Dermis microvascular lymphatic vessel endothelial cell (primary cell): Measurements from ENCODE around the gene UCP1. TPM values are rescaled to one million over a fixed set of nuclear protein-coding genes. Genes with fewer than 3 reads are reported as not detected.

Source experiments
- DNase-seq, 2 donors: peaks; one replicate each; pipeline versions ENCODE4 v3.0.0 to v3.0.0-alpha.2; 2010; ENCODE audit warnings: low read depth in 2 of 2
- total RNA-seq: library from RNA; depleted of rRNA; stranded (reverse); fragments of >200 nt; gene quantifications from 2 replicates; pipeline ENCODE4 v1.2.1, GENCODE V29; 2014

UCP1 gene, protein sequence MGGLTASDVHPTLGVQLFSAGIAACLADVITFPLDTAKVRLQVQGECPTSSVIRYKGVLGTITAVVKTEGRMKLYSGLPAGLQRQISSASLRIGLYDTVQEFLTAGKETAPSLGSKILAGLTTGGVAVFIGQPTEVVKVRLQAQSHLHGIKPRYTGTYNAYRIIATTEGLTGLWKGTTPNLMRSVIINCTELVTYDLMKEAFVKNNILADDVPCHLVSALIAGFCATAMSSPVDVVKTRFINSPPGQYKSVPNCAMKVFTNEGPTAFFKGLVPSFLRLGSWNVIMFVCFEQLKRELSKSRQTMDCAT
- total RNA-seq, result not detected in 2 replicates

DNA sequence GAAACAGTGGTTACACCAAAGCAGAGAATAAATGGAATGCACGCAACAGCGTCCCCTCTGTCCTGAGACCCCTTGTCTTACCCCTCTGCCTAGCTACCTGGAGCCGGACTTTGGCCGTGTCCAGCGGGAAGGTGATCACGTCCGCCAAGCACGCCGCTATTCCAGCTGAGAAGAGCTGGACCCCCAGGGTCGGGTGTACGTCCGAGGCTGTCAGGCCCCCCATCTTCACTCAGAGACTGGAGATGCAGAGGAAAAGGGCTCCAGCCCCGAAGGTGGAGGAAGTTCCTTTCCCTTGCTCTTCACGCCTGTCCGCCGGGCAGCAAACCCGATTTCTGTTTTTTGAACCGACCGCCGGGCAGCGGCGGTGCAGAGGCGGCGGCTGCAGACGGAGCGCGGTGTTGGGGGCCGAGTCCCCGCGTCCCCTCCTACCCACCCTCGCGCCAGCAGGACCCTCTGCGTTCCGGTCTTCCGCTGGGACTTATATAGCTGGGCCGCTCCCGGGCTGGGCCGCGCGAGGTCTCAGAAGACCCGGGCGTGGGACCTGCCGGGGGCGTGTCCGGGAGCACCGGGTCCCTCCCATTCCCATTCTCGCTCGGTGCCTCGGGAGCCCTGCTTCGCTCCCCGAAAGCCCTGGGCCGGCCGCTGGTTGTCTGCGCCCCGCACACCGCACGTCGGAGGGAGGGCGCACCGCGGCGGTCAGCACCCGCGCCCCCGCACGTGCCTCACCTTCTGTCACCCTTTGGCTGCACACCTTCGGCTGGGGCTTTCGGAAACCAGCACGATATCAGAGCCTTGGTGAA is at the start of gene UCP1:
Gene UCP1 (minus strand): TSS at position 455 of the 800 bp plus-strand sequence. CDS start 232 bp downstream, at position 223.
- peak in 1 of 2 donors; percentile 0 for DNase-seq

DNA sequence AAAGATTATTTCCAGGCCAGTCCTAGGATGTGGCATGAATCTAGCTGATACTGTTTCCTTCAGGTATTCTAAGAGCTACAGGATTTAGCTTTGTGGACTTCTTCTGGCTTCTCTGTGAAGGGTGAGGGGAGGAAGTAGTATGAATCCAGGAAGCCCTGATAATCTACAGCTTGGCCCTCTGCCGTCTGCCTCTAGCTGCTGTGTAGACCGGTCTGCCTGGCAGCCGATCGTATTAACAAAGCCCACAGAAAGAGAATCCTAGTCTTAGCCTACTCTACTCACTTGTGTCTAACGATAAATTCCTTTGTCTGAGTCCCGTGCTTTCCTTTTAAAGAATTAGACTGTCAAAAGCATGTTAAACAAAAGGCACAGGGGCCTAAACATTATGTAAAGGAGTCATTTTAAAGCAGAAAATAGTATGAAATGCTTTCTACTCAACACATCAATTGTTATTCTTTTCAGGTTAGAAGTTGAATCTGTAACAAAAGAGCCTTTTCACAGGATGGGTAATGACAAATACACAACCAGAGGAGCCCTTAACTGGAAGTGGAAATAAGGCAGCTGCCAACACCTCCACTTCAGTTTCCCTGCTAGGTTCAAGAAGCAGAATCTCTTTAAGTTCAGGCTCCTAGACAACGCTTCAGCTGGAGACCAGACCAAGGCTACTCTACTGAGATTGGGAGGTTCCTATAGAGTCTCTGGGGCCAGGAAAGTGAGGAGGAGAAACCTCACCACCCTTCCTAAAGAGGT is 48.9 kb upstream of the UCP1 start:
- DNase-seq, result no peak

DNA sequence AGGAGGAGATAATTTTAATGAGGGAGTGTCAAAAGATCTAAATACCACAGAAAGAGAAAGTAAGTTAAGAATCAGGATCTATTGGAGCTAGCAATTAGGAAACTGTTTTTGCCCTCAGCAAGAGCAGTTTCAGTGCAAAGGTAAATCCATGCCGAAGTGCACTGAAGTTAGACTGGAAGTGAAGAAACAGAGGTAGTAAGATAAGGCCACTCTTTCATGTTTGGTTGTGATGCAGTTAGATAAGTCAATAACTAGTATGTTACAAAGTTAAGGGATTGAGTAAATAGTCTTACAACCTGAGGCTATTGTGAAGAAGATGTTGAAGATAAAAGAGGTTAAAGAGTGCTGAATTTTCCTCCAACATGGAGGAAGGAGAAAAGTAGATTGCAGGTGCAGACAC is 46.7 kb upstream of the UCP1 start:
- no peak for DNase-seq

DNA sequence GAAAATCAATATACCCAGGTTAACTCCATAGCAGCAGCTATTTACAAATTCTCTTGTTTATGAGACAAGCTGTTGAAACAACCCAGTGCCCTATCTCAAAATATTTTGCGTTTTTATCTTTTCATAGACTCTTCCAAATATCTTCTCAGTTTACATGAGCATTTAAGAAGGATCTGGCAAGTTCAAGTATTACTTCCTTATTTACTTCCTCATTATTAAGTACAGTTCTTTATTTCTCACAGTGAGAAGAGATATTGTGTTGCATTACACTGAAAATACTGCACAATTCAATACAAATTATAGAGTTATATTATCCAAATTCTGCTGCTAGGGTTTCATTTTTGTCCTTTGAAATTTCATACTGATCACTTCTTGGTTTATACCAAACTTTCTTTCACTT is 43.6 kb upstream of the UCP1 start:
- DNase-seq, result no peak

DNA sequence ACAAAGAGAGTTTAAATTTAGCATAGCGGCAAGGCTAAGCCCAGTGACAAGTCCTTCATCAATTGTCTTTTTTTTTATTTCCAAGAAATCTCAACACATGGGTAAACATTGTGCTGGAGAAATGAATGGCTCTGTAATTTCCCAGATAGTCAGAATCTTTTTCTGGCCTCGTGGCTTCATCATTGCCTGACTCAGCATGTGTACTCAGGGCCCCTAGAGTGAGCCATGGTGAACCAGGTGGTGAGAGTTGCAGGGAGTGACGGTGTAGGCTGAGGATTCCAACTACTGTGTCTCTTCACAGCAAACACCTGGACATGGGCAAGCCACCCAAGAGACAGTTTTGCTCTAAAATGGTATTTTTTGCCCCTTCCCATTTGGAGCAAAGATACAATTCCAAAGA is 43.1 kb upstream of the UCP1 start:
- DNase-seq, result no peak

DNA sequence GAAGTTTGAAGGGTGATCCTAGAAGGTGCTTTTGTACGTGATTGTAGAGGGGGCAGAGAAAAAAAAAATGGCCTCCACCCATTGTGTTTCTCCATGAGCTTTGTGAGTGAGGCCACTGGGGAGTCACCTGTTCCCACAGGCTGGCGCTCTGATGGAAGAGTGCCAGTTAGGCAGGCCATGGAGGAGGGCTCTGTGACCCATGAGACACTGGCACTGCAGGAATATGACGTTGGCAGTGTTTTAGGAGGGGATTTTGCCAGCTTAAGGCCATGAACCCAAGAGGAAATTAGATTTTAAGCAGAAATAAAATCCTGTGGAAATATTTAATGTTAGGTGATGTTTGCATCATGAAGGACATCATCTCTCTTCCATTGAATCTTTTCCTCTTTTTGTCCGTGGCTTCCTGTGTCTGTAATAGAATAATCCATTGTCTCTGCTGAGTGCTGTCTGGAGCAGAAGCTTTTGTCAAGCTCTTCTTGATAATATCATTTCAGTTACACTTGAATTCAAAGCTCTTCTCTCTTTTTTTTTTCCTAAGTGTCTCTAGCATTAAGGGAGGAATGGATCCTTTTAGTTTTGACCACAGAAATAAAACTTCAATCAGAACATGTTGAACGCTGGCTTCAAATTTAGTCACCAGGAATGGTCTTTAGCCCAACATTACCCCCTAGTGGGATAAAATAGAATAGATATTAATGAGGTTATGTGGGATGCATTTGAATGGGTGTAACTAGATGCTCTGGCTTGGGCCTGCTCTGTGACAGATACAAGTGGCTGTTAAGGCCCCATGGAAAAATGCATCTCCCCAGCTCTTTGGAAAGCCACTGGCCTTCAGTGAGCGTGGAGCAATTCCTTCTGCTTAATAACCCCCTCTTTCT is 41.0 kb upstream of the UCP1 start:
- DNase-seq, result peak; percentile 74 to 91

DNA sequence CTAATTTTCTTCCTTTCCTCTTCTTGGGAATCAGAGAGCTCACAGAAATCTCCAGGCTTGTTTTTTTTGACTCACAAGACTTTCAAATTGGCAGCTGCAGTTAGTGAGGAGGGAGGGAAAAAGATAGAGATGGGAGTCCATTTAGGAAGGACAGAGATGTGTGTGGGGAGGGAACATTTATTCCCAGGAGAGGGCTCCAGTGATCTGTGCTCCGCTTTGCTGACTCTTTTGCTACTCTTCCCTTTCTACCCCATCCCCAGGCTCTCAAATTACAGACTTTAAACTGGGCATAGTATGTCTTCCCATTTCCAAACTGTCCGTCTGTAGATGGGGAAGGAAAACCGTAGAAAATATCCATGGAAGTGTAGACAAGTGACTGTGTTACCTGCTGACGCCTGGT is 39.1 kb upstream of the UCP1 start:
- no peak for DNase-seq

DNA sequence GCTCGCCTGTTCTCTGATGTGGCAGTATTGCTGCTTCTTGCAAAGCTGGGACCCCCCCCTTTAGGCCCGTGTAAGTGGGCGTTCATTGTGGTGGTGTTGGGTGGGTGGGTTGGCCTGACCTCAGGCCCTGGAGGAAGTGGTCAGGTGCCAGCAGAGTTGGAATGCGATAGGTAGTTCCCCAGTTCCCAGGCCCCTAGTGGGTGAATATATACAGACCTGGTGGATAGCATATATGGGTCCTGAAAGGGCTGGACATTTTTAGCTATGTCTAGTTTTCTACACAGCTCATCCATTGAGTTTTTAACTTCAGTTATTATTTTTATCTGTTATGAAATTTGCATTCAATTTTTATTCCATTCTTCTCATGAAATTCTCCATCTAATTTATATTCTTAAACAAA is 35.8 kb upstream of the UCP1 start:
- DNase-seq, result no peak

DNA sequence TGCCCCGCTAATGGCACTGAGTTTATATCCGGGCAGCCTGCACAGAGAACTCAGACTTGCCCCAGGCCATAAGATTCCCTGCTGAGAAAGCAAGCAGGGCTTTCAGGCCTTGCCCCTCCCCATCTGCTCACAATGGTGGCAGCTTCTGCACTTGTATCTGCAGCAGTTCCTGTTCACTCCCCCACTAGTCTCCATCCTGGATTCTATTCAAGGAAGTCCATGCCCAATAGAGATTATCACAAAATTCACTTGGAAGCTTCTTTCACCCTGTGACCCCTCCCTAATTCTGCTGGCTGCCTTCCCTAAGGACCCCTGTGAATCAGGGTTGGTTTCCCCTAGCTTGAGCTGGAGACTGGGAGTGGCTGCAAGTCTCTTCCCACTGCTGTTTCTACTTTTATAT is 34.5 kb upstream of the UCP1 start:
- DNase-seq, result no peak

DNA sequence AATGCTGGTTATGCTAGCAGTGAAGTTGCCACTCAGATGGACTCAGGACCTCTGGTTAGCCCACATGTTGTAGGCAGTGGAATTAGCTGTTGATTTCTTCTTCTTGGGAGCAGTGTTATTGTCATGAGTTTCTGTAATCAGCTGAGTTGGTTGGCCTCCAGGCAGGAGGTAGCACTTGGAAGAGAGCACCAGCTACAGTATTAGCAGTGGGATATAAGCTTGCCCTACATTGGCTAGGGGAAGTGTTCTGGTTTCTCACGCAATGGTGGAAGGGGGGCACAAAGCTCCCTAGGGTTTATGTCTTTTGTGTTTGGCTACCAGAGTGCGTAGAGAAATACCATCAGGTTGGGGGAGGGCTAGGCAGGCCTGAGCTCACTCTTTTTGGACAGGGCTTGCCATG is 34.0 kb upstream of the UCP1 start:
- DNase-seq, result no peak

DNA sequence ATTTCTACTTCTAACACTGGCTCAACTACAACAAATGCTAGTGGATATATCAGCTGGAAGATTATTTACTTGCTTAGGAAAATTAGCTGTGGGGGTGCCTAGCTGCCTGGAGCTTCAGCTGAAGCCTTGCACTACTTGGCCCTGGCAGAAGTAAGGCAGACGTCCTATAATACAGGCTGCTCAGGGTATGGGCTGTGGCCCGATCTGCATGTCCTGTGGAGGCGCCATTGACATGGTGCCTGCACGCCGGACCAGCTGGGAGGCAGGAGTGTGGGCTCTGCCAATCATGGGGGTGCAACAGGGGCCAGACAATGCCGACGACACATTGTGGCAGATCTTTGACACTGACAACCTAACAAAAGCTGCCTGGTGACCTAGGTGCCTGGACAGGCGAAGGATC is 31.6 kb upstream of the UCP1 start:
- DNase-seq, result no peak

DNA sequence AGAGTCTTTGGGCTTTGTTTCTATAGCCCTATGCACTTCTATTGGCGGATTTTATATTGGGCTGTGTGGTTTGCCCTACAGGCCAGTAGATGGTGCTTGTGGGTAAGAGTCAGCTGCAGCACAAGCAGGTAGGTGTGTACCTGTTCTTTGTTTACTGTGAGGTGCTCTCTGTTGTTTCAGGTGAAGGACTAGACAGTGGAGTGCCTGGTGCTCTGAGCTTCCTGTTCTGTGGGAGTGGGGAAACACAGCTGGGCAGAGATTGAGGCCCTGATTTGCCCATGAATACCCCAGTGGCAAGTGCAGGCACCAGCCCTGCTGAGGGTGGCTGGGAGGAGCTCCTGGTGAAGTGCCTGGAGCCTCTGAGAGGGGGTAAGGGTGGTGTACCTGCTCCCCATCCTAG is 26.3 kb upstream of the UCP1 start:
- peak; percentile 38 to 47 for DNase-seq

DNA sequence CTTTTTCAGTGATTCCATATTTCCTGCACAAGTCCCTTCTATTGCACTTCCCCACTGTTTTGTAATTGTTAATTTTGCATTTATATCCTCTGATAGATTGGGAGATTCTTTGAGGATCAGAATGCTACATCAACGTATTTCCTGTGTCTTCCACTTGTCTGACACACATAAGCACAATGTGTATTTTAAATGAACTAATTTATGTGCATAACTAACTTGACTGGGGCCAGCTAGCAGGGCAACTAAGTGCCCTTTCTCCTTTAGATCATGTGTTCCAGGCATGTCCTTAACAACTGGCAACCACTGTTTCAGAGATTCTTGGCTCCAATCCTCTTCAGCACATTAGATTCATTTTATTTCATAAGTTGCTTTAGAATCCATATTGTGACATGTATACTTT is 15.7 kb upstream of the UCP1 start:
- DNase-seq, result no peak

DNA sequence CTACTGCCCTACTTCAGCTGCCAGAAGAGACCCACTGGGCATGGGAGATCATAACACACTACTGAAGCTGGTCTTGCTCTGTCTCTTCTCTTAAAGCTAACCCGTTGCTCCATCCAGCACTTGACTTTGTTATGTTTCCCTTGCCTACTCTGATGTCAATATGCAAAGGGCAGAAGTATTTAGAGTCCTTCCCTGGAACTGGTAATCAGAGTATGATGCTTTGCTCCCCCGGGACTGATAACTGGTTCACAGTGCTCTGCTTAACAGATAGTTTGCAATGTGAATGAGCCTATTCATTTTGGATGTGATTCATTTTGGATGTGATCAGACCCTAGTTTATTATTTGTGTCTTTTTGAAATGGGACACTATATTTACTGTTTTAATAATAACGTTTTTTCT is 12.3 kb upstream of the UCP1 start:
- no peak for DNase-seq

DNA sequence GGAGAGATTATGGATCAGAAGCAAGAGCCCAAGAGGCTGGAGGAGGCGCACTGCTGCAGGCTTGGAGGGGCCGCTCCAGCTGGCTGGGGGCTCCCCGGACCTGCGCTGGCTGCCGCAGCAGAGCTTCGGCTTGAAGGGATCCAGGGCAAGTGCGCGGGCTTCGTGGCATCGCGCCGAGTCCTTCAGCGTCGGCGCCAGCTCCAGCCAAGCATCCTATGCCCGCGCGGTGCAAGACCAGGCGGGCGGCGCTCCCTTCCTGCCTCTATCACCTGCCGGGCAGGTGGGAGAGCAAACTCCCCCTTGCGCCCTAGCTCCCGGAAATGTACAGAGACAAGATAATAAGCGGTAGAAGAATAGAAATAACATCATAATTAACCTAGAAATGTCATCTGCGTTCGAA is 10.5 kb upstream of the UCP1 start:
- DNase-seq, result no peak

DNA sequence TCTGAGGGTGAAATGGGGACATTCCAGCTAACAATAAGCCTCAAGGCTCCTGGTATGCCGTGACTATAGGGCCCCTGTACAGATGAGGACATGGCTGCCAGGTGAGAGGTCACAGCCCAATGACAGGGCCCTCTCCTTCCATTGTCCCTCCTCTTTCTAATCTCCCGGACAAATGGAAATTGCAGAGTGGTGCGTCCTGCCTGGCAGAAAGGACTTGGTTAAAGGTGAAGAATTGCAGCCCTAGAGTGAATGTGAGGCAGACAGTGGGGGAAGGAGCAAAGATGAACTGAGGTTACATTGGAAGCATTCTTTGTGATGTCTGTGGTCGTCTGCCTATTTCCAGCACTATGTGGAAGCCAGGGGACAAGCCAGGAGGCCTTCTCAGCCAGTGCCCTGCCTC is 6.7 kb upstream of the UCP1 start:
- DNase-seq, result no peak

DNA sequence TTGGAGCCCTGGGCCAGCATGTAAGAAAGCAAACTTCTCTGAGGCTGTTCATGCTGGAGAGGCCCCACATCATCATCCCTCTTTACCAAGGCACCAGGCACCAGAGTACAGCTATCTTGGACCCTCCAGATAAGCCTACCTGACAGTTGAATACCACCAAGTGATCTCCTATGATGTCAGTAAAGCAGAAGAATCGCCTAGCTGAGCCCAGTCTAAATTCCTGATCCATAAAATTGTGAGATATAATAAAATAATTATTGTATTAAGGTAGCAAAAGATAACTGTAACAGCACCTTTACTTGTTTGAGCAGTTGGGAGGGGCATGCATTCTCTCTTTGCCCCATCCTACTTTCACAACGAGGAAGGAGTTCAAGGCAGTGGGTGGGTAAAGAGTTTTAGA is 2.9 kb upstream of the UCP1 start:
- no peak for DNase-seq

DNA sequence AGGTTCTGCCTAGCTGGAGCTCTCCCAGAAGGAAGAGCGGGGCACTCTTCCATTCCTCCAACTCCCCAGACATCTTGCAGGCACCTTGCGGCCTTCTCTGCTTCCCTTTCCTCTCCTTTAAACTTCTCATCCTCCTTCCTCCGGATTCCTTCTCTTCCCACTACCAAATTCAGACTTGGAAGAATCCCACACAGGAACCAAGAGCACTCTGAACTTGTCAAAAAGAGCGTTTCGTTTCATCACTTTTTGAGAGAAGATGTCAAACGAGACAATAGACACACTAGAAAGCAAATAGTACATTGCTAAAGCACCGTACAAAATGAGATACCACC is 512 bp upstream of the UCP1 start:
- DNase-seq, result no peak

DNA sequence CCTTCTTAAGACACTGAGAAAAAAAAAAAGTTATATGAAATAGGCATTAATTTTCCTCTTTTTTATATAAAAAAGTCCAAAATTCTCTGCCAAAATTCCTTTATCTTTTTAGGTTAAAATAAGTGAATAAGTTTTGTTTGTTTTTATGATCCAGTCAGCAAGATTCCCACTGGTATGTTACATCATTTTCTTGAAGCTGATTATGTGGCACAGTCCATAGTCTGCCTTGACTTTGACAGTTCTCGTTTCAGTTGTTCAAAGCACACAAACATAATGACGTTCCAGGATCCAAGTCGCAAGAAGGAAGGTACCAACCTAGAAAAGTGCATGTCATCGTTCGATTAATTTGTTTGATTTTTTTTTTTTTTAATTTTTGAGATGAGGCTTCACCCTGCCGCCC is 9.1 kb downstream of the UCP1 start:
- DNase-seq, result no peak

DNA sequence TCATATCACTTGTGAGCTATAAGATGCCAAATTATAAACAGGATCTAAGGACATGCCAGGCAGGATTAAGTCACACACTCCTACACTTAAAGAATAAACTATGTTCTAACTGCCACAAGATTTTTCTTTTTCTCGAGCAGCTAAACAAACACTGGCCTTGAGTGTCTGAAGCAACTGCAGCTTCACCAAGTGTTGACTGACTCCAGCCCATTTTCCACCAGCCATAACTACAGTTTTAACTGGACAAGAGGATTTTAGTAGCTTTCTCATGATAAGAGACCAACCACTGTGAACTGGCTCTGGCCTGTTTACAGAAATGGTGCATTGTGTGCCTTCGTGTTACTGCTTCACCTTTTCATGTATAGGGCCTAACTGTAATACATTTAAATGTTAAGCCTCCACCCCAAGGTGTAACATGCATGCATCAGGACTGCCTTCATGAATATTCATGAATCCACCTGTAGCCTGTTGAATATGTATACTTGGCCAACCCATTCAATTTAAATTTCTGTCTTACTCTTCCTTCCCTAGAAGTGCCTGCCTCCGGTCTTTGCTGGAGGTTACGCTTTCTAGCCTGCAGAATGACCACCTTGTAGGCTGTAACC is 10.8 kb downstream of the UCP1 start:
- no peak for DNase-seq

DNA sequence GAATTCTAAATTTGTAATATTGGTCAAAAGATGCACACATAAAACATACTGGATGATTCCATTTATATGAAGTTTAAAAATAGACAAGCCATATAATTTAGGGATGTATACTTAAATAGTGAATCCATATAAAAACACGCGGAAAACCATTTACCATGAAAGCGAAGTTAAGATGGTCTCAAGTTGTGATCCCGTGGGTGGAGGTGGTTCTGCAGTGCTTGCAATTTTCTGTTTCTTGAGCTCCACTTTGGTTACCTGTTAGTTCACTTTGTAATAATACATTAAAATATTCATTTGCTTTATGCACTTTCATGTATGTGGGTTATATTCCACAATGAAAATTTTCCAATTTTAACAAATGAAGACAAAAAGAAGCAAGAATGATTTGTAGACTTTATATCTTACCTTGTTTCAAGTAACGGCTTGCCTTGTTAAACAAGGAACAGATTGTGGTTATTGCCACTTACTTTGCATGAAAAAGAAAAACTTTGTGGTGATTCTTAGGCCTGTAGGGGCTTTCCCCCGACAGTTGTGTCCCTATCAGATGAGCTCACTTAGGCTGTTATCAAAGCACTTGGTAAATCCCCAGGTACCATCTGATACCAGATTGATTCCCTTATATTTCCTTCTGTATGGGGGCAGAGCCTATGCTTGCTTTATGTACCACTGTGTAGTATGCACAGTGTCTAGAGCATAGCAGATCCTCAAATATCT is 12.2 kb downstream of the UCP1 start:
- no peak for DNase-seq
